Stomach (tissue), 9 donors: ENCODE data around the gene SSTR5. TPM values are rescaled to one million over a fixed set of nuclear protein-coding genes. Genes with fewer than 3 reads are reported as not detected.
A peak's percentile ranks its signal among the peaks of the same experiment; 100 is the strongest.

Experiments used
- DNase-seq, 2 donors: peaks; one replicate each; pipeline versions ENCODE4 v3.0.0 to v3.0.0-alpha.2; 2013 to 2019
- H3K27ac ChIP-seq, 5 donors: fragments of 200-600 bp in 4 of 5; sonication (generic) in 4 of 5; one replicate each; pipeline ENCODE4 v1.5.1; 2013 to 2019; ENCODE audit warnings: mild to moderate bottlenecking in 1 of 5, moderate library complexity in 1 of 5
- H3K27me3 ChIP-seq, 3 donors: fragments of 200-600 bp; sonication (generic); one replicate each; pipeline ENCODE4 v1.5.1; 2017 to 2019; ENCODE audit warnings: mixed run types in 1 of 3
- H3K36me3 ChIP-seq, 4 donors: fragments of 200-600 bp; sonication (generic); 1 replicate in 3 of 4; 2 replicates in 1 of 4; pipeline ENCODE4 v1.5.1; 2016 to 2019
- H3K4me1 ChIP-seq, 4 donors: fragments of 200-600 bp; sonication (generic); one replicate each; pipeline ENCODE4 v1.5.1; 2016 to 2019
- H3K4me3 ChIP-seq, 4 donors: fragments of 200-600 bp; sonication (generic) in 3 of 4; one replicate each; pipeline ENCODE4 v1.5.1; 2016 to 2019; ENCODE audit warnings: mild to moderate bottlenecking in 1 of 4
- H3K9me3 ChIP-seq, 4 donors: fragments of 200-600 bp; sonication (generic); one replicate each; pipeline ENCODE4 v1.5.1; 2016 to 2019
- EP300 ChIP-seq: sonication (generic); formaldehyde crosslinking; IDR thresholded peaks from one replicate; pipeline ENCODE4 v1.6.1; 2017; ENCODE audit warnings: antibody characterized with exemption
- POLR2A ChIP-seq, 4 donors: fragments of 450-650 bp; IDR thresholded peaks; one replicate each; pipeline ENCODE4 v1.6.1; 2016; ENCODE audit warnings: antibody characterized with exemption in 4 of 4, control low read depth in 2 of 4, mild to moderate bottlenecking in 1 of 4, moderate library complexity in 1 of 4
- POLR2AphosphoS5 ChIP-seq, 3 donors: sonication (generic); formaldehyde crosslinking; IDR thresholded peaks; one replicate each; pipeline ENCODE4 v1.6.1; 2016; ENCODE audit warnings: antibody characterized with exemption in 3 of 3
- WGBS, 5 donors: extraction: QIAGEN DNeasy Blood & Tissue Kit in 3 of 5; methylation state at CpG; one replicate each; pipeline versions ENCODE4 v1.1.5 to v1.1.7; 2013 to 2018; 5-methylcytosine and 5-hydroxymethylcytosine counted together
- intact Hi-C: fragments of 100-400 bp; cut with DNase I; formaldehyde crosslinking; loops from one replicate; pipeline ENCODE4 v1.15.1; 2023; ENCODE audit warnings: low total_unique reads
- polyA plus RNA-seq, 3 donors: library from polyadenylated mRNA; stranded (reverse); fragments of 200-250 nt; gene quantifications; one replicate each; pipeline ENCODE4 v1.2.3, GENCODE V29; 2013
- total RNA-seq, 5 donors: library from RNA; depleted of rRNA; stranded (reverse); fragments of >200 nt; gene quantifications; one replicate each; pipeline versions ENCODE4 v1.1.0 to v1.2.3, GENCODE V29; 2014 to 2016
- TF ChIP-seq, protein P1 (sequence below), 7 experiments: fragments of 450-650 bp in 4 of 7; fragments of 200-600 bp in 3 of 7; sonication (generic) in 3 of 7; IDR thresholded peaks; one replicate each; pipeline ENCODE4 v1.5.1; 2016 to 2019; ENCODE audit warnings: antibody characterized with exemption in 7 of 7, control low read depth in 2 of 7, mild to moderate bottlenecking in 1 of 7
- donor health status: healthy with polysubstance abuse.
- donor health status: Bipolar disorder and iron deficiency.
- donor health status: healthy.

The SSTR5 gene
- total and polyA plus RNA-seq, 8 donors: 0.13 TPM; not detected in 7

- intact Hi-C loops: no loop called here
- WGBS, 5 donors: 96 to 98% (median 98%) methylated on average over 3 of the region's 3 CpGs
- TF ChIP-seq, protein P1, sequence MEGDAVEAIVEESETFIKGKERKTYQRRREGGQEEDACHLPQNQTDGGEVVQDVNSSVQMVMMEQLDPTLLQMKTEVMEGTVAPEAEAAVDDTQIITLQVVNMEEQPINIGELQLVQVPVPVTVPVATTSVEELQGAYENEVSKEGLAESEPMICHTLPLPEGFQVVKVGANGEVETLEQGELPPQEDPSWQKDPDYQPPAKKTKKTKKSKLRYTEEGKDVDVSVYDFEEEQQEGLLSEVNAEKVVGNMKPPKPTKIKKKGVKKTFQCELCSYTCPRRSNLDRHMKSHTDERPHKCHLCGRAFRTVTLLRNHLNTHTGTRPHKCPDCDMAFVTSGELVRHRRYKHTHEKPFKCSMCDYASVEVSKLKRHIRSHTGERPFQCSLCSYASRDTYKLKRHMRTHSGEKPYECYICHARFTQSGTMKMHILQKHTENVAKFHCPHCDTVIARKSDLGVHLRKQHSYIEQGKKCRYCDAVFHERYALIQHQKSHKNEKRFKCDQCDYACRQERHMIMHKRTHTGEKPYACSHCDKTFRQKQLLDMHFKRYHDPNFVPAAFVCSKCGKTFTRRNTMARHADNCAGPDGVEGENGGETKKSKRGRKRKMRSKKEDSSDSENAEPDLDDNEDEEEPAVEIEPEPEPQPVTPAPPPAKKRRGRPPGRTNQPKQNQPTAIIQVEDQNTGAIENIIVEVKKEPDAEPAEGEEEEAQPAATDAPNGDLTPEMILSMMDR (IDR thresholded peaks at IDR 0.05): no peak
- TF ChIP-seq POLR2A (IDR thresholded peaks at IDR 0.05): no peak
- no peak for TF ChIP-seq POLR2AphosphoS5 (IDR thresholded peaks at IDR 0.05)
- TF ChIP-seq EP300: no peak
Observed at GRCh38 chr16:1033128-1033679, 39.3 kb upstream of the SSTR5 start.

GRCh38 chr16:1034230-1035065 is 38.1 kb upstream of the SSTR5 start:
- DNase-seq: peak in 1 of 2 donors; percentile 62
- Histone ChIP-seq H3K9me3 (no peaks in the 10 kb centered on the region), H3K36me3 (no peaks in the 10 kb centered on the region), H3K27me3 (peaks cover 0 to 80% (median 48%) of the 10 kb centered on the region in 3 donors), H3K4me3 (no peak overlapping the region), H3K27ac (no peak overlapping the region), H3K4me1 (peaks cover 0 to 5% (median 0%) of the 10 kb centered on the region in 4 donors)
- no peak for TF ChIP-seq EP300
- no peak for TF ChIP-seq POLR2A (IDR thresholded peaks at IDR 0.05)
- TF ChIP-seq, protein P1 (IDR thresholded peaks at IDR 0.05): no peak
- no peak for TF ChIP-seq POLR2AphosphoS5 (IDR thresholded peaks at IDR 0.05)
- intact Hi-C loops: no loop called here
- WGBS, 5 donors: 66 to 80% (median 74%) methylated on average over 6 of the region's 6 CpGs

More at GRCh38 chr16:1033128-1033679, 39.3 kb upstream of the SSTR5 start:
- Histone ChIP-seq H3K27me3 (peaks cover 0 to 80% (median 44%) of the 10 kb centered on the region in 3 donors), H3K9me3 (no peaks in the 10 kb centered on the region), H3K27ac (no peak overlapping the region), H3K36me3 (no peaks in the 10 kb centered on the region), H3K4me3 (no peak overlapping the region), H3K4me1 (peaks cover 0 to 5% (median 0%) of the 10 kb centered on the region in 4 donors)
- no peak for DNase-seq

DNA sequence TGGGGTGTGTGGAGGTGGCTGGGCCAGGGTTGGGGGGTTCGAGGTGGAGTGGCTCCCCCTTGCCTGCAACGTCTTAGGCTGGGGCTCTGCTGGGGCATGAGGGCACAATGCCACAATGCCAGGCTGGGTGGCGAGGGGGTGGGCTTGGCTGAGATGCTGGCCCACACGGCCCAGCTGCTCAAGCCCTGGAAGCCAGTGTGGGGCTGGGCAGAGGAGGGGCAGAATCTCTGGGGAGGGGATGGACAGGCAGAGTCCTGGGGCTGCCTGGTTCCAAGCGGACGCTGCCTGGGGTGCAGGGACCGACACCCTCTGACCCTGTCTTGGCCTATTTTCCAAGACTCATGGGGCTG is 37.5 kb upstream of the SSTR5 start:
- Histone ChIP-seq H3K4me1 (peaks cover 0 to 5% (median 0%) of the 10 kb centered on the region in 4 donors), H3K27ac (no peak overlapping the region), H3K36me3 (no peaks in the 10 kb centered on the region), H3K4me3 (no peak overlapping the region), H3K9me3 (no peaks in the 10 kb centered on the region), H3K27me3 (peaks cover 0 to 79% (median 50%) of the 10 kb centered on the region in 3 donors)
- no peak for TF ChIP-seq EP300
- TF ChIP-seq POLR2AphosphoS5 (IDR thresholded peaks at IDR 0.05): no peak
- no peak for TF ChIP-seq POLR2A (IDR thresholded peaks at IDR 0.05)
- TF ChIP-seq, protein P1 (IDR thresholded peaks at IDR 0.05): no peak
- WGBS, 5 donors: 76 to 85% (median 80%) methylated on average over 6 to 7 of the region's 7 CpGs
- intact Hi-C loops: no loop called here
- DNase-seq: no peak

DNA sequence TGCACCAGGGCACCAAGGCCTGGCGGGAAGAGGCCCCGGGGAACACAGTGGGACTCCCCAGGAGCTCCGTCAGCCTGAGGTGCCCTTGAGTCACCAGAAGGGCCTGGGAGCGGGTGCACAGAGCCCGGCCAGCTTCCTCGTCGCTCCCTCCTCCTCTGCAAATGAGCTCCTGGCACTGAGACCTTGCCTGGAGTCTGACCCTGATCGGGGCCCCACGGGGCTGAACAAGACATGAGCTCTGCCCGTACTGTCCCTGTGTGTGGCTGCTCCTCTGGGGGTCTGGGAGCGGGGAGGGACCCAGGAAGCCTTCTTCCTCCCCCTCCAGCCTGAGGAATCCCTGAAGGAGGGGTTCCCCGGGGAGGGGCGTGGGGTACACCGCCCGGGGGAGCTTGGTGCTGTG is 36.4 kb upstream of the SSTR5 start:
- no peaks in the 10 kb centered on the region for H3K9me3 ChIP-seq
- intact Hi-C loops: no loop called here
- H3K4me3 ChIP-seq: no peak overlapping the region
- H3K36me3 ChIP-seq: no peaks in the 10 kb centered on the region
- peaks cover 0 to 78% (median 40%) of the 10 kb centered on the region in 3 donors for H3K27me3 ChIP-seq
- H3K4me1 ChIP-seq: no peaks in the 10 kb centered on the region
- H3K27ac ChIP-seq: no peak overlapping the region
- DNase-seq: peak in 1 of 2 donors; percentile 59
- 13 to 42% (median 34%) methylated on average over 2 to 15 of the region's 15 CpGs for WGBS, 5 donors
- no peak for TF ChIP-seq POLR2AphosphoS5 (IDR thresholded peaks at IDR 0.05)
- TF ChIP-seq POLR2A (IDR thresholded peaks at IDR 0.05): no peak
